Endothelial cell of umbilical vein (primary cell): ENCODE data around the gene TRAPPC8.

Experiments
- EZH2 ChIP-seq: IDR thresholded peaks from 2 replicates; pipeline ENCODE4 v1.6.1; 2012; ENCODE audit warnings: borderline replicate concordance, low read depth, mild to moderate bottlenecking, moderate library complexity, low read length, inconsistent platforms; ENCODE audit not compliant: severe bottlenecking
- JUN ChIP-seq: IDR thresholded peaks from 2 replicates; pipeline ENCODE4 v1.6.1; 2011; ENCODE audit warnings: borderline replicate concordance, low read depth; ENCODE audit not compliant: insufficient read length, insufficient read depth
- MYC ChIP-seq: IDR thresholded peaks from one replicate; pipeline ENCODE4 v1.6.1; 2011; ENCODE audit warnings: mild to moderate bottlenecking, low read depth, low read length
- POLR2A ChIP-seq: IDR thresholded peaks from 2 replicates; pipeline ENCODE4 v1.6.1; 2012; ENCODE audit warnings: low read depth, mild to moderate bottlenecking, control low read depth, low read length
- POLR2AphosphoS5 ChIP-seq: IDR thresholded peaks from 2 replicates; pipeline ENCODE4 v1.6.1; 2012; ENCODE audit warnings: low read depth, mild to moderate bottlenecking, control low read depth, low read length, moderate library complexity; ENCODE audit not compliant: insufficient read depth
- TF ChIP-seq, protein P1 (sequence below), 2 donors: IDR thresholded peaks; 1 replicate in 1 of 2; 2 replicates in 1 of 2; pipeline ENCODE4 v1.5.1; 2011; ENCODE audit warnings: low read length in 2 of 2, mild to moderate bottlenecking in 2 of 2, moderate library complexity in 2 of 2, control low read depth in 1 of 2, inconsistent platforms in 1 of 2, low read depth in 1 of 2; ENCODE audit not compliant: insufficient read depth in 1 of 2; ENCODE audit errors: extremely low read depth in 1 of 2
- TF ChIP-seq, protein P2 (sequence below): IDR thresholded peaks from 2 replicates; pipeline ENCODE4 v1.6.1; 2011; ENCODE audit not compliant: insufficient read depth, insufficient read length

DNA sequence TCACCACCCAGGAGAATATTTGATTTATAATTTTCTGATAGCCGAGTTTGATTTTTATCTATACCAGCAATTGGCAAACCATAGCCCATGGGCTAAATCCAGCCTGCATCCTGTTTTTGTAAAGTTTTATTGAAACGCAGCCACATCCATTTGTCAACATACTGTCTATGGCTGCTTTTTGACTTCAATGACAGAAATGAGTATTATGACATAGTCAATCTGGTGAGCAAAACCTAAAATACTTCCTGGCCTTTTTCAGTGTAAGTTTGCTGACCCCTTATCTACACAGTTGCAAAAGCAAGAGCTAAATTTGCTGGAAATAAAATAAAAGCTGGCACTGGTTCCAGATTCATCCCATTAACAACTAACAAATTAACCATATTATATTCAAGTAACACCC is 102.4 kb downstream of the TRAPPC8 start:
- TF ChIP-seq EZH2 (no peak), POLR2A (no peak), JUN (no peak), POLR2AphosphoS5 (no peak), MYC (no peak)
- TF ChIP-seq, protein P1, sequence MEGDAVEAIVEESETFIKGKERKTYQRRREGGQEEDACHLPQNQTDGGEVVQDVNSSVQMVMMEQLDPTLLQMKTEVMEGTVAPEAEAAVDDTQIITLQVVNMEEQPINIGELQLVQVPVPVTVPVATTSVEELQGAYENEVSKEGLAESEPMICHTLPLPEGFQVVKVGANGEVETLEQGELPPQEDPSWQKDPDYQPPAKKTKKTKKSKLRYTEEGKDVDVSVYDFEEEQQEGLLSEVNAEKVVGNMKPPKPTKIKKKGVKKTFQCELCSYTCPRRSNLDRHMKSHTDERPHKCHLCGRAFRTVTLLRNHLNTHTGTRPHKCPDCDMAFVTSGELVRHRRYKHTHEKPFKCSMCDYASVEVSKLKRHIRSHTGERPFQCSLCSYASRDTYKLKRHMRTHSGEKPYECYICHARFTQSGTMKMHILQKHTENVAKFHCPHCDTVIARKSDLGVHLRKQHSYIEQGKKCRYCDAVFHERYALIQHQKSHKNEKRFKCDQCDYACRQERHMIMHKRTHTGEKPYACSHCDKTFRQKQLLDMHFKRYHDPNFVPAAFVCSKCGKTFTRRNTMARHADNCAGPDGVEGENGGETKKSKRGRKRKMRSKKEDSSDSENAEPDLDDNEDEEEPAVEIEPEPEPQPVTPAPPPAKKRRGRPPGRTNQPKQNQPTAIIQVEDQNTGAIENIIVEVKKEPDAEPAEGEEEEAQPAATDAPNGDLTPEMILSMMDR (IDR thresholded peaks at IDR 0.05; ENCODE audit: extremely low read depth in 1 of 2, insufficient read depth in 1 of 2, low read depth in 1 of 2, low read length in 2 of 2): no peak
- TF ChIP-seq, protein P2, sequence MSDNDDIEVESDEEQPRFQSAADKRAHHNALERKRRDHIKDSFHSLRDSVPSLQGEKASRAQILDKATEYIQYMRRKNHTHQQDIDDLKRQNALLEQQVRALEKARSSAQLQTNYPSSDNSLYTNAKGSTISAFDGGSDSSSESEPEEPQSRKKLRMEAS: no peak
